Erythroblast (primary cell): ENCODE results near the gene GRM8.

Experiments used
- GATA1 ChIP-seq: IDR thresholded peaks from 2 replicates; pipeline ENCODE4 v1.6.1; 2011; ENCODE audit warnings: low read depth, mild to moderate bottlenecking, control low read depth, low read length, moderate library complexity
- POLR2A ChIP-seq: IDR thresholded peaks from 2 replicates; pipeline ENCODE4 v1.6.1; 2011; ENCODE audit warnings: mild to moderate bottlenecking, low read length

DNA sequence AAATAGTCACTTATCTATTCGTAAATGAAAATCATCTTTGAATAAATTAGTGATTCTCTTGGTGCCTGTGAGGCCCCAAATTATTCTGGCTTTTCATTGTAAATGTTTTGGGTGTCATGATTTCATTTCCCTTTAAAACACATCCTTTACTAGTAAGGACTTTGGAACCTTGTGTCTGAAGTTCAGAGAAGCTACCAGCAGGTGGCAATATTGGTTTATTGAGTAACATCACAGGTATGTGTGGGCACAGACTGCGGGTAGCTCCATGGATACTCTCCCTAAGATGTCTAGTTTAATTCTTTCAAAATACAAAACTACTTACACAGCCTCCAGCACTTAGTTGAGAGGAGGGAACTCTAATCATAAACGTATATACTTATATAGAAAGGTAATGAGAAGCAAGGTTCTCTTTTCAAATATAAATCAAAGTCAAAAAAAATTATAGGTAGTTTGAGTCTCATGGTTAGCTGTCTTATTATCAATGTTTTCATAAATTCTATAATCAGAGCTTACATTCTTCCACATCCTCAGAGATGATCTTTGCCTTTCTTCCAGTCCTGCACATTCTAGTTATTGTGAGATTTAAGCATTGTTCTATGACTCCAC is 449.6 kb downstream of the GRM8 start:
- TF ChIP-seq POLR2A (no peak), GATA1 (no peak)
